ENCODE measurements around the gene PLCB2.

Gene PLCB2, protein sequence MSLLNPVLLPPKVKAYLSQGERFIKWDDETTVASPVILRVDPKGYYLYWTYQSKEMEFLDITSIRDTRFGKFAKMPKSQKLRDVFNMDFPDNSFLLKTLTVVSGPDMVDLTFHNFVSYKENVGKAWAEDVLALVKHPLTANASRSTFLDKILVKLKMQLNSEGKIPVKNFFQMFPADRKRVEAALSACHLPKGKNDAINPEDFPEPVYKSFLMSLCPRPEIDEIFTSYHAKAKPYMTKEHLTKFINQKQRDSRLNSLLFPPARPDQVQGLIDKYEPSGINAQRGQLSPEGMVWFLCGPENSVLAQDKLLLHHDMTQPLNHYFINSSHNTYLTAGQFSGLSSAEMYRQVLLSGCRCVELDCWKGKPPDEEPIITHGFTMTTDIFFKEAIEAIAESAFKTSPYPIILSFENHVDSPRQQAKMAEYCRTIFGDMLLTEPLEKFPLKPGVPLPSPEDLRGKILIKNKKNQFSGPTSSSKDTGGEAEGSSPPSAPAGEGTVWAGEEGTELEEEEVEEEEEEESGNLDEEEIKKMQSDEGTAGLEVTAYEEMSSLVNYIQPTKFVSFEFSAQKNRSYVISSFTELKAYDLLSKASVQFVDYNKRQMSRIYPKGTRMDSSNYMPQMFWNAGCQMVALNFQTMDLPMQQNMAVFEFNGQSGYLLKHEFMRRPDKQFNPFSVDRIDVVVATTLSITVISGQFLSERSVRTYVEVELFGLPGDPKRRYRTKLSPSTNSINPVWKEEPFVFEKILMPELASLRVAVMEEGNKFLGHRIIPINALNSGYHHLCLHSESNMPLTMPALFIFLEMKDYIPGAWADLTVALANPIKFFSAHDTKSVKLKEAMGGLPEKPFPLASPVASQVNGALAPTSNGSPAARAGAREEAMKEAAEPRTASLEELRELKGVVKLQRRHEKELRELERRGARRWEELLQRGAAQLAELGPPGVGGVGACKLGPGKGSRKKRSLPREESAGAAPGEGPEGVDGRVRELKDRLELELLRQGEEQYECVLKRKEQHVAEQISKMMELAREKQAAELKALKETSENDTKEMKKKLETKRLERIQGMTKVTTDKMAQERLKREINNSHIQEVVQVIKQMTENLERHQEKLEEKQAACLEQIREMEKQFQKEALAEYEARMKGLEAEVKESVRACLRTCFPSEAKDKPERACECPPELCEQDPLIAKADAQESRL

GRCh38 chr15:40307421-40308211 is at the start of gene PLCB2:
Gene PLCB2 (minus strand): TSS chr15:40307935. CDS start chr15:40307672, 263 bp downstream.
- DNase-seq (ENCODE audit: low spot score) = peak; percentile 48

DNA sequence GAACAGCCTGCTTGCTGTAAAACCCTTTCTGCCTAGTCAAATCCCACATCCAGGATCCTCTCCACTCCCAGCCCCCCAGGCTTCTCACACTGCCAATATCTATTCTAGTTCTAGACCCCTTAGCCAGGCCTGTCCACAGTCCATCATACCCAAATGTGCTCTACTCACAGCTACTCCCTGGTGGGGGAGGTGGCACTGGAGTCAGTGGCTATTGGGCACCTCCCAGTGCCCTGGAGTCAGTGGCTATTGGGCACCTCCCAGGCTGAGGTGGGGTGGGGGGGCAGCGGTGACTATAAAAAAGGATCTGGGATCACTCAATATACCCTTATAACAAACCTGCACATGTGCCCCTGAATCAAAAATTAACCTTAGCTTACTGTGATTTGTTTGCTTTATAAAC is 49.5 kb upstream of the PLCB2 start:
- DNase-seq (ENCODE audit: low spot score) = no peak

GRCh38 chr15:40355976-40356585 is 48.3 kb upstream of the PLCB2 start:
- no peak for DNase-seq (ENCODE audit: low spot score)

DNA sequence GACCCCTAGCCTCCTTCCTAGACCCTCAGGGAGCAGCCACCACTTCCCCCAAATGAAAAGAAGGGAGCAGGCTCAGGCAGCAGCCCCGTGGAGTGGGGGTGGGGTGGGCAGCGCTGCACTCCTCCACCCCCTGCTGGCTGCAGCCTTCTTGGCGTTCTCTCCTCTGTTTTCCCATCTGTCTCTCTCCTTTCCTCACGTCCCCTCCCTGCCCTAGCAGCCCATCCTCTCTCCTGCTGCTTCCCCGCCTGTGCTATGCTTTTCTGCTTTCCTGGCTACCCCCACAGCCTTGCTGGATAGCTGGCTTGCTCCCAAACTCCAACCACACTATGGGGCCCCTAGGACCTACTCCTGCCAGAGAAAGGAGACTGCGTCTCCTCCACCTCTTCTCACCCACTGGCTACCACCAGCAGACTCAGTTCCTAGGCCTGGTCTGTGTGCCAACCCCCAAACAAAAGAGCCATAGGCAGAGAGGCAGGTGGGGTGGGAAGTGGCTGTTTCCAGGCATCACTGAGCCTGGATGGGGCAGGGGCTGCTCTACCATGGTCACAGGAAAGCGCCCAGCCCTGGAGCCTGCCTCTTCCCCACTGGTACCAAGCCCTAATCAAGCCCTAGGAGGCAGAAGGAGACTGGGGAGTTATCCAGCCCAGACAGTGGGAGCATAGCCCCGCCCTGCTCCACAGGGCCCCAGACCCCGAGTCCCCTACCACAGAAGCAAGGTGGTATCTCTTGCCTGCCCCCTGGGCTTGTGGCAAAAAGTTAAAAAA is 46.9 kb upstream of the PLCB2 start:
- no peak for DNase-seq (ENCODE audit: low spot score)

DNA sequence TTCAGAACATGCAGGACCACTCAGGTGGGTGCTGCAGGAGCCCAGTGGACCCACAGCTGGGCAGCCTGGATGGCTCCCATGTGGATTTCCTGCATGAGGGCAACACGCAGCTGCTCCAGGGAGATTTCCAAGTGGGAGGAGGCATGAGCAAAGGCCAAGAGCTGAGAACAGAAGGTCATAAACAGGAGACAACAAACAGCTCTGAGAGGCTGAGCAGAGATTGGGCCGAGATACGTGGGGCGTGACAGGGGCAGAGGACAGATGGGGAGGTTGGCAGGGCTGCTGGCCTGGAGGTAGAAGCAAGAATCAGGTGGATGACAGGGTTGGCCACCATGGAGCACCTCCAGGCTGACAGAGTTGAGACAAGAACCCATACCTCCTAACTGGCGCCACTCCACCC is 46.0 kb upstream of the PLCB2 start:
- DNase-seq (ENCODE audit: low spot score) = no peak

- DNase-seq (ENCODE audit: low spot score) = no peak
These were observed 44.7 kb upstream of the PLCB2 start for GRCh38 chr15:40352281-40352901.

GRCh38 chr15:40349163-40349562 is 41.4 kb upstream of the PLCB2 start:
- no peak for DNase-seq (ENCODE audit: low spot score)

DNA sequence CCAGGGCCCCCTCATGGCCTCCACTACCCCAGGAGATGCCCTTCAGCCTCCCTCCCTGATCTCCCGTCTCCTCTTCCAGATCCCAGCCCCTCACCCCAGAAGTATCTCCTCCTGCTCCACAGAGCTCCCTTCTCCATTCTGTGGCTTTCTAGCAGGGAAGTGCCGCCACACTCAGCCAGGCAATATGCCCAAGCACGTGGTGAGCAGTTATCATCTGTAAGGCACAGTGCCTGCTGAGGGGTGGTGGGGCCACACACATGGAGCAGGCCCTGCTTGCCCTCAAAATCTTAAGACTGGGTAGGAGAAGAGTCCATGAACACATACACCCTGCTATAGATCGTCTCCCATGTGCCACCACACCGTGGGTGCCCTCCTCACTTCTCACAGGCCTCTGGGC is 40.7 kb upstream of the PLCB2 start:
- DNase-seq (ENCODE audit: low spot score) = no peak

GRCh38 chr15:40347559-40348473 is 40.1 kb upstream of the PLCB2 start:
- no peak for DNase-seq (ENCODE audit: low spot score)

DNA sequence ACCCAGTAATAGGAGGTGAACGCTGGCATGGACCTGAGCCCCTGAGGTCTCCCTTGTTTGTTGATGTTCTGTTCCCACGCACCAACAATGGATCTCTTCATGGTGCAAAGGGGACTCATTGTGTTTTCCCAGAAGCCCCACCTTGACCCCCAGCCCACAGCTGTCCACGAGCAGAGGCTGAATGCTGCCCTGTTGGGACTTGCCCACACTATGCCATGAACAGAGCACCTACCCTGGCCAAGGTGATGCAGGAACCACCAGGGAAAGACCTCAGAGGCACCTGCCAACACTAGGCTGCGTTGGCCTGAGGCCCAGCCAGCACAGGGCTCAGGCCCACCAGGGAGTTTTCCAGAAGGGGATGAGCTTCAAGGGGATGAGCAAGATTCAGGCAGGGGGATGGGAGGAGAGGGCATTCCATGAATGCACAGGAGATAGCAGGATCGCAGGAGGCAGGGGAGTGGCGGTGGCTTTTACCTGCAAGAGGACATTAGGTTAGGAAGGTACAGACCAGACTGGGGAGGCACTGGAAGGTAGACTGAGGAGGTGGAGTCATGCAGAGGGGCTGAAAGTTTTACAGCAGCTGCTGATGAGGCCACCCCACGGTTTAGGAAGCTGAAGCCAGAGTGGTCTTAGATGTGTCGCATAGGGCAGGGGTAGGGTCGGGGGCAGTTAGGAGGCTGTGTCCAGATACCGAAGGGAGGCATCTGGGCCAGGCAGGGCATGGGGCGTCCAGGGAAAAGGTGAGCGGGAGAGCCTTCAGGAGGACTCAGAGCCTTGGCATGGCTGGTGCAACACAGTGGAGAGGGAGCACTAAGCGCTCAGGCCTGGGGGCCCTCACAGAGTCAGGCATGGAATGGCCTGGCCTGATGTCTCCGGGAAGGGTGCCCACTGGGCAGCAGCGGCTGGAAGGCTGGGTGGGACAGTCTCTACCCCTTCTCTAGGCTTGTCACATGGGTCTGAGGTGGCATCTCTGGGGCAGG is 39.1 kb upstream of the PLCB2 start:
- DNase-seq (ENCODE audit: low spot score) = no peak

GRCh38 chr15:40345867-40346578 is 38.3 kb upstream of the PLCB2 start:
- no peak for DNase-seq (ENCODE audit: low spot score)

DNA sequence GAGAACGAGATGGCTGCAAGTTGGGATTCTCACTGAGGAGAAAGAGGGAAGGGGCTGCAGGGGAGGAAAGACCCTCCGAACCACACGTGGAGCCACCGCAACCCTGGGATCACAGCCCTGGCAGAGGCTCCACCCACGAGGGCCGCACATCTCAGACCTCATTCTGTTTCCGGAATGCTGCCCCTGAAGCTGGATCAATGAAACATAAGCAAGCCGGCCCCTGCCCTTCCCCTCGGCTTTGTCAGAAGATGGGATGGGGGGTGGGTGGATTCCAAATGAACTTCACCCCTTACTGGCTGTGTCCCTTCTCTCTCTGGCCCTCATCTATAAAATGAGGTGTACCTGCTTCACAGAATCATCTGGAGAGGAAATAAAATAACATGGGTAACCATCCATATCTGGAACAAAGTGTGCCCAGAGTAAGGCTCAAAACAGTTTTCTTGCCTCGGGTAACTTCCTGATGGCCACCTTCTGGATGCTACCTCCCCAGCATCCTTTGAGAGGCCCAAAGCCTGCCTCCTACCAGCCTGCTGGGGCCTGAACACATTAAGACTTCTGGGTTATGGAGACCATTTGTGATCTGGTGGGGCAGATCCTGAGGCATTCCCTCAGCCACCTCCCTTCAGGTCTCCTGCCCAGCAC is 37.6 kb upstream of the PLCB2 start:
- DNase-seq (ENCODE audit: low spot score) = no peak

DNA sequence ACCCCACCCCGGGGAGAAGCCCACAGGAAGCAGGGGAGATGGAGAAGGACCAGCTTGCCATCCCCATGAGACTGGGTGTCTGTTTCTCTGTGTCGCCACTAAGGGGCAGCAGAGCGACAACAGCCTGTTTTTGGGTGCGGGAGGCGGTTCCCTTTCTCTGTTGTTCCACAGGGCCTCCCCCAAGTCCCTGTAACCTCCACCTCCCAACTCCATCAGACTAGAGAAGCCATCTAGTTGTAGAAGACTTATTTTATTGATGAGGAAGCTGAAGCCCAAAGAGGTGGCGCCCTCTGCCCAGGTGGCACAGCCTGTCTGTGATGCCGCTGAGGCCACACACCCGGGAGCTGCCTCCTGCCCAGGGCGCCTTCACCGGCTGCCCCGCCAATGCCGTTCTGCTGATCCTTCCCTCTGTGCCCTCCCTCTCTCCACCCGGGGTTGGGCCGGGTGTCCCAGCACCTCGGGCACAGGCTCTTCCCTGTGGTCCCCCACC is 36.9 kb upstream of the PLCB2 start:
- DNase-seq (ENCODE audit: low spot score) = peak; percentile 54

- DNase-seq (ENCODE audit: low spot score) = no peak
These were observed 36.5 kb upstream of the PLCB2 start for GRCh38 chr15:40344217-40344616.

DNA sequence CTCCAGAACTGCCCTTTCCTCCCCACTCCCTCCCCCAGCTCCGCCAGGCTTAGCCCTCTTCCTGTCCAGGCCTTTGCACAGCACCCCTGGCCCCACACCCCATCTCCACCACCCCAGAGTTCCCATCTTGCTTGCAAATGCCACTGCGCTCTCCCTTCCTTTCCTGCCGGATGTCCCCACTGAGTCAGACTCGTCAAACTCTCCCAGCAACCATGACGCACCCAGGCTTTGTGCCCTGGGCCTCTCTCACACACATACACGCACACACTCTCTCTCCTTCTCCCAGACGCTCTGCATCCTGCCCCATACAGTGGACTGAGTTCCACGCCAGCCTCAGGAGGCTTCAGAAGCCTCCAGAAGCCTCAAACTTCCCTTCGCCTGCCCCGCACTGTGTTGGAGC is 35.8 kb upstream of the PLCB2 start:
- no peak for DNase-seq (ENCODE audit: low spot score)
